ENCODE data around the gene VTI1A.

The VTI1A gene

GRCh38 chr10:112552593-112553110 is 105.6 kb downstream of the VTI1A start:
- no peak for TF ChIP-seq CTCF (IDR thresholded peaks at IDR 0.05)

DNA sequence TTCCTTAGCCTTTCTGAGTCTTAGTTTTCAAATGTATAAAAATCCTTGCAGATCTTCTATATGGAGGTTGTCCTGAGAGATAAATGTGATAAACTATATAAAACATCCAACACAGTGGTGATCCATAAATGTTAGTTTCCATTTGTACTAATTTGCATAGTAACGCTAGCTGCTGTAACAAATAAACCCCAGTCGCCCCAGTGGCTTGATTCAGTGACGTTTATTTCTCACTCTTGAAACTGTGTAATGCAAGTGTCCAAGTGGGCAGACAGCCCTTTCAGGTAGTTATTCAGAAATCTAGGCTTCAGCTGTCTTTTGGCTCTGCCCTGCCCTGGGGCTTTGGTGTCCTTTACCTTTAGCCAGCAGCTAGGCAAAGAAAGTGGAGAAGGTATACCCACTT is 106.3 kb downstream of the VTI1A start:
- no peak for TF ChIP-seq CTCF (IDR thresholded peaks at IDR 0.05)

DNA sequence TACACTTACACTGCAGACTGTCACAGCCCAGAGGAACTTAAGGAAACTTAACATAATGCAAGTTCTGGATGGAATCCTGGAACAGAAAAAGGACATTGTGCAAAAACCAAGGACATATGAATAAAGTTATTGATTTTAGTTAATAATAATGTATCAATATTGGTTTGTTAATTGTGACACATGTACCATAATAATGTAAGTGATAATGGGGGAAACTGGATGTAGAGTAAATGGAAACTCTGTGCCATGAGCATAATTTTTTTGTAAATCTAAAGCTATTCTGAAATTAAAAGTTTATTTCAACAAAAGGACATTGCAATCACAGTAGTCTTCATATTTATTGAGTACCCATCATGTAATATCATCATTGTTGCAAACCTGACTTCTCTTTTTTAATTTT is 107.2 kb downstream of the VTI1A start:
- no peak for TF ChIP-seq CTCF (IDR thresholded peaks at IDR 0.05)

DNA sequence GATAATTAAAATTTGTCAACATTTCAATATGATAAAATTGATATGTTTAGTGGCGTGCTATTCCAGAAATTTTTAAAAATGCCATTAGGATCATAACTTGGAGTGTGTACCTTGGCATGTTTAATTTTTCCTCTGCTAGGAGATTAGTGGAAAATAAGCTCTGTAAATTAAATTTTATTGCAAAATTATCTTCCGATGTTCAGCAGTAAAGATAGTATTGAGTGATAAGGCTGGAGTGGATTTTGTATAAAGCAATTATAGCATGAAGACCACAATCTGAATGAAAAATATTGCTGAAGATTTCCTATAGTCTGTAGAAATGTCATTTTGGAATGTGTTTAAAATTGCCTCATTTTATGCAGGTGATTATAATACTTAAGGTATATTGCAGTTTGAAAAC is 110.2 kb downstream of the VTI1A start:
- TF ChIP-seq CTCF (IDR thresholded peaks at IDR 0.05) = no peak

DNA sequence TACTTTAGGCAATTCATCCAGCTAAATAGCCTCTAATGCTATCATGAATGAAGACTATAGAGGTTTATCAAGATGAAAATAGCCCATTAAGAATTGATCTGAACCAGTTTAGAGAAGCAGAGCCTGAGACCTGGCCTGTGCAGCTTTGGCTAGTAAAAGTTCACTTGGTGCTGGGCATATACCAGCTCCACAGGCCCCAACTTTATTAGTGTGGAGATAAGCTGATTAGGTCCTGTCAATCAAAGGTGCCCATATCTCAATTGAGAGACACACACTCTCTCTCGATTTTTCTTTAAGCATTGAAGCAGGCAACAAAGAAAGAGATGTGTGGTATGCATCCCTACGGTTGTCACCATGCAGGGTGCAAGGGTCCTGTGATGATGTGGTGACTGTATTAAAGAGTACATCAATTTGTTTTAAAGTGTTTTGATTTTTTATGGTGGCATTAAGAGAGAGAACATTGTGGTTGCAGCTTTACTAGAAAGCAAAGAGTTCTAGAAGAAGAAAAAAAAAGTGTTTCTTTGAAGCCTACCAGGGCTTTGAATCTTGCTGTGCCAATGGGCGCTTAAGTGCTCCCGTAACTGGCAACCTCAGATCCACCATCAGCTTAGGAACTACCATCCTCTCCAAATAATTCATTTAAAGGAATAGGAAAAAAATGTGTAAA is 111.6 kb downstream of the VTI1A start:
- TF ChIP-seq CTCF (IDR thresholded peaks at IDR 0.05) = no peak

DNA sequence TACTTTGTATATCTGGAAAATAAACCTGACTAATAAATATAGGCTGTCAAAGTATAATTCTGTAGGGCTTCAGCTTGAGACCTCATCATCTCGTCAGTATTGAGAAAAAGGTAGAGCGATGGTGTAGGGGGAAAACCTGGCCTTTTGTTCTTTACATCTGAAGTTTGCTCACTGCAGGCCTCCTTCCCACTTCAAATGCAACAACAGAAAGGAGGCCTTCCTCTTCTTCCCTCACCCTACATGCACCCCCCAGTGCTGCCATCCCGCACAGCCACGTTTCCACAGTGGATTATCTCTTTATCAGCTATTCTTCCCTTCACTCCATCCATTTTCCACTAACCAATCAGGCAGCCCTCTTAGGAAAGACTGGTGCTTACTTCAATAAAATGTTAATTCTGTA is 112.3 kb downstream of the VTI1A start:
- no peak for TF ChIP-seq CTCF (IDR thresholded peaks at IDR 0.05)

- no peak for TF ChIP-seq CTCF (IDR thresholded peaks at IDR 0.05)
These were observed 115.1 kb downstream of the VTI1A start for GRCh38 chr10:112562122-112562521.
